CD14-positive monocyte (primary cell): ENCODE data around the gene GSE1. TPM values are rescaled to one million over a fixed set of nuclear protein-coding genes. Genes with fewer than 3 reads are reported as not detected.

ENCODE experiments used
- DNase-seq, 3 donors: peaks; one replicate each; pipeline ENCODE4 v3.0.0-alpha.2; 2011 to 2022
- H2AFZ ChIP-seq: 2 replicates; pipeline ENCODE4 v1.6.0; 2012; ENCODE audit warnings: mild to moderate bottlenecking, low read depth, low read length, inconsistent platforms; ENCODE audit not compliant: insufficient read depth, poor library complexity, severe bottlenecking
- H3K27ac ChIP-seq, 2 donors: 1 replicate in 1 of 2; 2 replicates in 1 of 2; pipeline ENCODE4 v1.5.1; 2012 to 2013; ENCODE audit warnings: low read length in 2 of 2, control low read depth in 1 of 2, inconsistent platforms in 1 of 2, low read depth in 1 of 2, mild to moderate bottlenecking in 1 of 2
- H3K27me3 ChIP-seq, 2 donors: one replicate each; pipeline versions ENCODE4 v1.6.0 to v1.6.1; 2011 to 2013; ENCODE audit warnings: low read length in 2 of 2; ENCODE audit not compliant: control insufficient read depth in 2 of 2, insufficient read depth in 2 of 2
- H3K36me3 ChIP-seq, 2 donors: replicated peaks in 1 of 2; 1 replicate in 1 of 2; 2 replicates in 1 of 2; pipeline versions ENCODE4 v1.5.1 to v1.6.1; 2012 to 2013; ENCODE audit warnings: low read length in 2 of 2, control low read depth in 1 of 2, inconsistent platforms in 1 of 2, mild to moderate bottlenecking in 1 of 2; ENCODE audit not compliant: insufficient read depth in 2 of 2, control insufficient read depth in 1 of 2
- H3K4me1 ChIP-seq, 2 donors: 1 replicate in 1 of 2; 2 replicates in 1 of 2; pipeline versions ENCODE4 v1.5.1 to v1.6.1; 2012 to 2013; ENCODE audit warnings: low read length in 2 of 2, control low read depth in 1 of 2, inconsistent platforms in 1 of 2, mild to moderate bottlenecking in 1 of 2, moderate library complexity in 1 of 2; ENCODE audit not compliant: insufficient read depth in 2 of 2, control insufficient read depth in 1 of 2
- H3K4me2 ChIP-seq: replicated peaks from 2 replicates; pipeline ENCODE3; 2012; ENCODE audit warnings: low read length, moderate library complexity, mild to moderate bottlenecking; ENCODE audit not compliant: poor library complexity, severe bottlenecking; ENCODE audit errors: extremely low read depth
- H3K4me3 ChIP-seq, 3 experiments: fragments of 200-600 bp in 1 of 3; sonication (generic) in 1 of 3; replicated peaks in 1 of 3; 1 replicate in 2 of 3; 2 replicates in 1 of 3; pipeline ENCODE4 v1.5.1; 2011 to 2013; ENCODE audit warnings: low read length in 3 of 3, mild to moderate bottlenecking in 3 of 3, control low read depth in 2 of 3, low read depth in 2 of 3, inconsistent platforms in 1 of 3, moderate library complexity in 1 of 3
- H3K79me2 ChIP-seq: 2 replicates; pipeline ENCODE4 v1.6.0; 2012; ENCODE audit warnings: mild to moderate bottlenecking, control low read depth, inconsistent platforms, low read length, moderate library complexity; ENCODE audit not compliant: insufficient read depth
- H3K9ac ChIP-seq: 2 replicates; pipeline ENCODE4 v1.6.0; 2017; ENCODE audit warnings: low read length, mild to moderate bottlenecking; ENCODE audit not compliant: insufficient read depth, poor library complexity, severe bottlenecking
- H3K9me3 ChIP-seq, 2 donors: replicated peaks in 1 of 2; 1 replicate in 1 of 2; 2 replicates in 1 of 2; pipeline versions ENCODE4 v1.5.1 to v1.6.1; 2012 to 2013; ENCODE audit warnings: low read length in 2 of 2, control low read depth in 1 of 2; ENCODE audit not compliant: control insufficient read depth in 1 of 2, insufficient read depth in 1 of 2
- H4K20me1 ChIP-seq: 2 replicates; pipeline ENCODE4 v1.6.0; 2012; ENCODE audit warnings: mild to moderate bottlenecking, low read length, control low read depth, moderate library complexity; ENCODE audit not compliant: insufficient read depth
- H3K27ac Mint-ChIP-seq, 7 donors: one replicate each; pipeline ENCODE4 v1.8.0; 2020; ENCODE audit warnings: mild to moderate bottlenecking in 7 of 7, mixed read lengths in 7 of 7, moderate library complexity in 6 of 7, inconsistent platforms in 2 of 7
- H3K27me3 Mint-ChIP-seq, 3 donors: one replicate each; pipeline ENCODE4 v1.8.0; 2021 to 2022; ENCODE audit warnings: low read depth in 3 of 3, mild to moderate bottlenecking in 3 of 3, mixed read lengths in 3 of 3, moderate library complexity in 3 of 3, inconsistent platforms in 1 of 3
- H3K36me3 Mint-ChIP-seq, 2 donors: one replicate each; pipeline ENCODE4 v1.8.0; 2020; ENCODE audit warnings: mixed read lengths in 2 of 2, inconsistent platforms in 1 of 2, mild to moderate bottlenecking in 1 of 2
- H3K4me1 Mint-ChIP-seq: one replicate; pipeline ENCODE4 v1.8.0; 2020; ENCODE audit warnings: mild to moderate bottlenecking, mixed read lengths
- H3K4me3 Mint-ChIP-seq, 2 donors: one replicate each; pipeline ENCODE4 v1.8.0; 2020; ENCODE audit warnings: mild to moderate bottlenecking in 2 of 2, mixed read lengths in 2 of 2, moderate library complexity in 1 of 2
- H3K9me3 Mint-ChIP-seq, 7 donors: one replicate each; pipeline ENCODE4 v1.8.0; 2020 to 2022; ENCODE audit warnings: mixed read lengths in 7 of 7, mild to moderate bottlenecking in 6 of 7, moderate library complexity in 6 of 7, inconsistent platforms in 2 of 7
- CTCF ChIP-seq: fragments of 200-600 bp; IDR thresholded peaks from one replicate; pipeline ENCODE4 v1.8.0; 2022; ENCODE audit warnings: antibody characterized with exemption, mild to moderate bottlenecking
- WGBS: methylation state at CpG from one replicate; pipeline ENCODE4 v1.1.5; 2013; ENCODE audit warnings: missing lambda C conversion rate; ENCODE audit not compliant: insufficient coverage; 5-methylcytosine and 5-hydroxymethylcytosine counted together
- intact Hi-C, 2 donors: fragments of 100-400 bp; cut with micrococcal nuclease; formaldehyde crosslinking; loops; one replicate each; pipeline versions ENCODE4 v1.15.0 to v1.15.1; 2023
- polyA plus RNA-seq, 3 donors: library from polyadenylated mRNA; depleted of rRNA in 1 of 3; unstranded in 2 of 3; stranded (reverse) in 1 of 3; fragments of 300-500 nt in 2 of 3; fragments of >200 nt in 1 of 3; fragmentation: Illumina TruSeq in 2 of 3; gene quantifications; 1 replicate in 2 of 3; 2 replicates in 1 of 3; pipeline ENCODE4 v1.2.3, GENCODE V29; 2012 to 2021

The GSE1 gene
- polyA plus RNA-seq, 3 donors: 0.67 to 38.9 (median 0.86) TPM

DNA sequence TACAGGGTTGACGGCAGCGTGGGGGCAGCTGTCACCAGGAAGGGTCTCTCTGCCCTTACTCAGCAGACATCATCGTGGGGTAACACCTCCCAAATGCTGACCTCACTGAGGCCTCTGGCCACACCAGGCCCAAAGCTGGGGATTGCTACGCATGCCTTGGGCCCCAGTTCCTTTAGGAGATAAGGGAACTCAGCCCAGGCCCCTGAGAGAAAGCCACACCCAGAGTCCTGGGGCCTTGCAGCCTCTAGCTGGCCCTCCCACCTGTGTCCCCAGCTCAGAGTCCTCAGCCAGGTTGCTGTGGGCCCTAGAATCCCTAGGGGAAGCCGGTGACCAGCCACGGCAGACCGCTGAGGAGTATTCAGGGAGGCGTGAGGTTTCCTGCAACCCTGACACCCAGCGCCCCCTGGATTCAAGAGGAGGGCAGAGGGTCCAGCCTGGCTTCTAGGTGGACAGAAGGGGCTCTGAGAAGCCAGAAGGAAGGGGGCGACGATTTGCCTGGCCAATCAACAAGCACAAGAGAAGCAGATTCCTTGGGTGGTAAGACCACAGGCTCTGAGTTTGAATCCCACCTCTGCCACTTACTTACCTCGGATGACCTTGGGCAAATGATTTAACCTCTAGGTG is 85.9 kb downstream of the GSE1 start:
- 68% methylated on average over 12 of the region's 12 CpGs for WGBS
- Histone ChIP-seq H3K79me2 (no peaks in the 10 kb centered on the region), H3K9me3 (peaks cover 0 to 3% of the 10 kb centered on the region in 2 donors), H3K4me2 (no peak overlapping the region), H3K9ac (no peak overlapping the region), H3K4me1 (no peaks in the 10 kb centered on the region), H2AFZ (no peak overlapping the region), H3K36me3 (no peaks in the 10 kb centered on the region), H3K27ac (peak overlapping the region in 1 of 2 donors; percentile 12), H4K20me1 (no peaks in the 10 kb centered on the region), H3K4me3 (no peak overlapping the region), H3K27me3 (peaks cover 0 to 4% of the 10 kb centered on the region in 2 donors)
- Mint-ChIP-seq H3K36me3 (peaks cover 3% of the 10 kb centered on the region in 2 donors), H3K4me3 (no peak overlapping the region), H3K27ac (peak overlapping the region in 1 of 7 donors; percentile 45), H3K9me3 (peaks cover 0 to 9% (median 3%) of the 10 kb centered on the region in 7 donors), H3K4me1 (peaks cover 12% of the 10 kb centered on the region), H3K27me3 (peaks cover 6 to 15% (median 10%) of the 10 kb centered on the region in 3 donors)
- intact Hi-C loops: no loop called here
- no peak for DNase-seq
- TF ChIP-seq CTCF: no peak

DNA sequence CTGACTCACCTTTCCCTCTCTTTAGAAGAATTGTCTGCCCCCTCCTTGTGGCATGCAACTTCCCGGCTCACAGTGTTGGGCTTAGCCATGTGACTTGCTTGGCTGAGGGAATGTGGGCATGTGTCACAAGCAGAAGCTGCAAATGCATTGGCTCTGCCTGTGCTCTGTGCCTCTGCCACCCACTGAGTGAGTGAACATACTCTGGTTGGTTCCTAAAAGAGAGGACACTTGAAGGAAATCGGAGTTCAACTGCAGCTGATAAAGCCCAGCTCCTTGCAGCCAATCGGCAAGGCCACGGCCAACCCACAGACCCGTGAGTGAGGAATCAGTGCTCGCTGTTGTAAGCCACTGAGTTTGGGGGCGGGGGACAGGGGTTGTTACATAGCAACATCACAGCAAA is 86.5 kb downstream of the GSE1 start:
- Histone ChIP-seq H2AFZ (no peak overlapping the region), H3K79me2 (no peaks in the 10 kb centered on the region), H4K20me1 (no peaks in the 10 kb centered on the region), H3K9ac (no peak overlapping the region), H3K27ac (no peak overlapping the region), H3K4me1 (no peaks in the 10 kb centered on the region), H3K9me3 (peaks cover 0 to 3% of the 10 kb centered on the region in 2 donors), H3K36me3 (no peaks in the 10 kb centered on the region), H3K4me2 (no peak overlapping the region), H3K4me3 (no peak overlapping the region), H3K27me3 (peaks cover 0 to 4% of the 10 kb centered on the region in 2 donors)
- peaks cover 3% of the 10 kb centered on the region in 2 donors for H3K36me3 Mint-ChIP-seq
- peaks cover 6 to 15% (median 10%) of the 10 kb centered on the region in 3 donors for H3K27me3 Mint-ChIP-seq
- no peak for TF ChIP-seq CTCF
- DNase-seq: no peak
- no peak overlapping the region for H3K27ac Mint-ChIP-seq
- peaks cover 12% of the 10 kb centered on the region for H3K4me1 Mint-ChIP-seq
- intact Hi-C loops: no loop called here
- H3K9me3 Mint-ChIP-seq: peaks cover 0 to 9% (median 3%) of the 10 kb centered on the region in 7 donors
- WGBS: 71% methylated on average over 4 of the region's 7 CpGs
- no peak overlapping the region for H3K4me3 Mint-ChIP-seq
